ENCODE results near the gene SLC25A34. TPM values are rescaled to one million over a fixed set of nuclear protein-coding genes. Genes with fewer than 3 reads are reported as not detected.

SLC25A34 gene
- total RNA-seq, 1 experiment from 2014 or later, result 0.59 TPM

DNA sequence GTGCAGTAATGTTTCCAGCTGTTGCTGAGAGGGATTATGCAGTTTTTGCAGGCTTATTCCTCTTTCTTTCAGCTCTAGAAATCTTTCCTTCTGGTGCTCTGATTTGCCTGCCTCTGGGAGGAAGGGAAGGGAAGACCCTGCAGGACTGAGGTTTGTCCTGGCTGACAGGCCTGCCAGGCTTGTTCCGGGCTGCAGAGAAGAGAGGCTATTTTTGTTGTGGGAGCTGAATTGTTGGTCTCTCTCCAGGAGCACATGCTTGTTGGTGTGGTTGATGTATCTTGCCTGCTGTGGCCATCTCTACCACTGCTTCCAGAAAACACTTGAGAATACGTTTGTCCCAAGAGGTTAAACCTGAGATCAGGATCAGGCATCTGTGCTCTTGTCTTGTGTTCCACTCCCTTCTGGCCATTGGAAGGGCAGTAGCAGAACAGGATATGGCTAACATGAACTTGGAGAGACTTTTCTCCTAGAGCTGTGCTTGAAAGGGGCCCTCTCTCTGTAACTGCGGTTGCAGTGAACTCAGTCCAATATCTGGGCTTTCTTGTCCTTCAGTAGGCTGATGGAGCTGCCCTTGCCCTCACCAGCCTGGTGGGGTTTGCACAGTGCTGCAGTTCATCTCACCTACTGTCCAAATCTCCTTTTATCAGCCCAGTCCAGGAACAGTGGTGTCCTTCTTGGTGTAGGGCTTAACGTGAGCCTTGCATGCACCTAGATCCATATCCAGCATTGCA lies 21.5 kb upstream of the SLC25A34 start:
- Histone ChIP-seq H3K9me2 (ENCODE audit: insufficient read depth) (no peaks in the 10 kb centered on the region), H3K9ac (ENCODE audit: low read length) (no peak overlapping the region), H2AFZ (ENCODE audit: low read depth, low read length, poor library complexity, severe bottlenecking) (no peak overlapping the region), H3K27me3 (ENCODE audit: insufficient read depth, low read length) (no peaks in the 10 kb centered on the region), H3K4me2 (ENCODE audit: low read length) (no peak overlapping the region), H3K4me1 (ENCODE audit: control insufficient read depth in 1 of 2, insufficient read depth in 2 of 2, low read length in 2 of 2) (no peaks in the 10 kb centered on the region), H4K20me1 (ENCODE audit: insufficient read depth) (no peaks in the 10 kb centered on the region), H3K36me3 (ENCODE audit: control insufficient read depth in 1 of 2, insufficient read depth in 2 of 2, low read length in 2 of 2) (peaks cover 0 to 3% of the 10 kb centered on the region in 2 experiments; a peak in 1 of 4 replicates), H3K27ac (ENCODE audit: low read depth, low read length) (no peak overlapping the region), H3K4me3 (replicated peaks in 1 of 2; ENCODE audit: low read depth in 1 of 2, low read length in 2 of 2) (no peak overlapping the region), H3K9me3 (ENCODE audit: control insufficient read depth in 1 of 2, insufficient read depth in 1 of 2, low read depth in 1 of 2, low read length in 2 of 2) (no peaks in the 10 kb centered on the region), H3K79me2 (ENCODE audit: insufficient read depth, low read length) (no peaks in the 10 kb centered on the region; the same call in 1 of the 2 replicates)
- DNase-seq (ENCODE audit: low read depth, low spot score) (no peak), ATAC-seq (no peak)
- TF ChIP-seq CBX3 (IDR thresholded peaks at IDR 0.05; ENCODE audit: low read depth) (no peak), POLR2AphosphoS5 (IDR thresholded peaks at IDR 0.05; ENCODE audit: low read depth, low read length) (no peak), EGR1 (IDR thresholded peaks at IDR 0.05; ENCODE audit: low read depth) (no peak), EZH2 (IDR thresholded peaks at IDR 0.05) (no peak), EZH2phosphoT487 (IDR thresholded peaks at IDR 0.05; ENCODE audit: borderline replicate concordance) (no peak), CEBPB (IDR thresholded peaks at IDR 0.05; ENCODE audit: low read depth) (no peak), RAD21 (IDR thresholded peaks at IDR 0.05; ENCODE audit: low read depth) (no peak), ZNF274 (IDR thresholded peaks at IDR 0.05; ENCODE audit: low read depth, low read length) (no peak), SP1 (IDR thresholded peaks at IDR 0.05; ENCODE audit: low read depth) (no peak)
- TF ChIP-seq, protein P1, sequence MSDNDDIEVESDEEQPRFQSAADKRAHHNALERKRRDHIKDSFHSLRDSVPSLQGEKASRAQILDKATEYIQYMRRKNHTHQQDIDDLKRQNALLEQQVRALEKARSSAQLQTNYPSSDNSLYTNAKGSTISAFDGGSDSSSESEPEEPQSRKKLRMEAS (IDR thresholded peaks at IDR 0.05), result no peak
- BruUV-seq (replicated peaks), result no TSS peak
- ChIA-PET POLR2A (no interaction called here), RAD21 (ENCODE audit: low non-redundant PET in 1 of 2, low total read pairs in 2 of 2, uncharacterized antibody in 2 of 2, unreplicated experiment in 2 of 2) (no interaction called here), CTCF (no interaction called here)
- intact Hi-C loops (cut with micrococcal nuclease), result no loop called here

Measured in HCT116 (cell line).